Measurements from ENCODE around the gene PKD1.
"Not testable (repeated sequence)": the region's sequence is repeated elsewhere in the genome, so short reads cannot be mapped to it uniquely, and the experiment has no call there.

PKD1 gene

GRCh38 chr16:2149630-2150417 is 14.1 kb upstream of the PKD1 start:
- DNase-seq = no peak

GRCh38 chr16:2148714-2149629 is 13.3 kb upstream of the PKD1 start:
- no peak for DNase-seq

- peak; percentile 73 for DNase-seq
These were observed 12.4 kb upstream of the PKD1 start, which contains the start of gene RAB26 for GRCh38 chr16:2147981-2148671. Gene RAB26, plus strand, starts transcription at chr16:2148625. Its CDS starts 159 bp downstream, at chr16:2148784.

- no peak for DNase-seq
These were observed 11.7 kb upstream of the PKD1 start for GRCh38 chr16:2147378-2147777.

GRCh38 chr16:2145843-2146242 is 10.1 kb upstream of the PKD1 start:
- DNase-seq = no peak

- DNase-seq = no peak
These were observed 8.3 kb upstream of the PKD1 start for GRCh38 chr16:2143878-2144485.

GRCh38 chr16:2142942-2143877 is 7.5 kb upstream of the PKD1 start:
- no peak for DNase-seq

GRCh38 chr16:2135071-2135470 is 627 bp downstream of the PKD1 start:
- not testable (repeated sequence) for DNase-seq

- DNase-seq = not testable (repeated sequence)
These were observed 1.9 kb downstream of the PKD1 start for GRCh38 chr16:2133797-2134196.

- DNase-seq = not testable (repeated sequence)
These were observed 5.7 kb downstream of the PKD1 start for GRCh38 chr16:2129890-2130447.

GRCh38 chr16:2129251-2129650 is 6.4 kb downstream of the PKD1 start:
- DNase-seq = not testable (repeated sequence)

GRCh38 chr16:2127630-2128280 is 7.9 kb downstream of the PKD1 start:
- not testable (repeated sequence) for DNase-seq

- DNase-seq = not testable (repeated sequence)
These were observed 8.7 kb downstream of the PKD1 start for GRCh38 chr16:2126928-2127556.

GRCh38 chr16:2126161-2126743 is 9.4 kb downstream of the PKD1 start:
- DNase-seq = not testable (repeated sequence)

- DNase-seq = not testable (repeated sequence)
These were observed 10.1 kb downstream of the PKD1 start for GRCh38 chr16:2125609-2126008.

GRCh38 chr16:2124694-2125444 is 10.8 kb downstream of the PKD1 start:
- DNase-seq = not testable (repeated sequence)

GRCh38 chr16:2124377-2124693 is 11.4 kb downstream of the PKD1 start:
- not testable (repeated sequence) for DNase-seq

- DNase-seq = not testable (repeated sequence)
These were observed 11.9 kb downstream of the PKD1 start for GRCh38 chr16:2123706-2124376.

Measured in DMS79 (cell line).